ENCODE measurements around the gene MAB21L4.

GRCh38 chr2:240888130-240888889, 7.6 kb downstream of the MAB21L4 start:
- TF ChIP-seq EZH2 (IDR thresholded peaks at IDR 0.05; ENCODE audit: insufficient read depth, low read length) (no peak), CTCF (IDR thresholded peaks at IDR 0.05; ENCODE audit: insufficient read depth, low read depth, low read length) (no peak)
